Mucosa of gallbladder (tissue), 1 donor: ENCODE data around the gene SLC27A1. TPM values are rescaled to one million over a fixed set of nuclear protein-coding genes. Genes with fewer than 3 reads are reported as not detected.
"Not testable (repeated sequence)": the region's sequence is repeated elsewhere in the genome, so short reads cannot be mapped to it uniquely, and the experiment has no call there.

Experiments used
- DNase-seq: peaks from one replicate; pipeline ENCODE4 v3.0.0-alpha.2; 2020; ENCODE audit warnings: low spot score
- total RNA-seq: library from RNA; stranded (reverse); gene quantifications from one replicate; pipeline ENCODE4 v1.2.1, GENCODE V29; 2021
- donor health status: DM: no; HTN: no; CAD: no.

Gene SLC27A1
- total RNA-seq, 1 donor from 2014 or later: 37.1 TPM

DNA sequence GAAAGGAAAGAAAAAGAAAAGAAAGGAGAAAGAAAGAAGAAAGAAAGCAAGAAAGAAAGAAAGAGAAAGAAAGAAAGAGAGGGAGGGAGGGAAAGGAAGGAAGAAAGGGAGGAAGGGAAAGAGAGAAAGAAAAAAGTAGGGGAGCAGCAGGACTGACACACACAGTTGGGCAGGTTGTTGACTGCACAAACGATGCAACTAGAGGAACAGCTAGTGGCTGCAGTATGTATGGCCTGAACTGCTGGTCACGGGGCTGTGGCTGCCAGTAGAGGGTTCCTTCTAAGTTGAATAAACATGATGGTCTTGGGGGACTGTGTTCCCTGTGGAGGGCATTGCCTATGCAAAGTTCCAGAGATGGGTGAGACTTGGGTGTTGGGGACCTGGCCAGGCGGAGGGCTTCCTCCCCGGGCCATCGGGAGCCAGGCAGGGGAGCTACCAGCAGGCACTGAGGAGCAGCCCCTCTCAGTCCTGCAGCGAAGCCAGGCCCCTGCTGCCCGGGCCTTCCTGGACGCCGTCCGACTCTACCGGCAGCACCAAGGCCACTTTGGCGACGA lies 68.4 kb downstream of the SLC27A1 start:
- no peak for DNase-seq

DNA sequence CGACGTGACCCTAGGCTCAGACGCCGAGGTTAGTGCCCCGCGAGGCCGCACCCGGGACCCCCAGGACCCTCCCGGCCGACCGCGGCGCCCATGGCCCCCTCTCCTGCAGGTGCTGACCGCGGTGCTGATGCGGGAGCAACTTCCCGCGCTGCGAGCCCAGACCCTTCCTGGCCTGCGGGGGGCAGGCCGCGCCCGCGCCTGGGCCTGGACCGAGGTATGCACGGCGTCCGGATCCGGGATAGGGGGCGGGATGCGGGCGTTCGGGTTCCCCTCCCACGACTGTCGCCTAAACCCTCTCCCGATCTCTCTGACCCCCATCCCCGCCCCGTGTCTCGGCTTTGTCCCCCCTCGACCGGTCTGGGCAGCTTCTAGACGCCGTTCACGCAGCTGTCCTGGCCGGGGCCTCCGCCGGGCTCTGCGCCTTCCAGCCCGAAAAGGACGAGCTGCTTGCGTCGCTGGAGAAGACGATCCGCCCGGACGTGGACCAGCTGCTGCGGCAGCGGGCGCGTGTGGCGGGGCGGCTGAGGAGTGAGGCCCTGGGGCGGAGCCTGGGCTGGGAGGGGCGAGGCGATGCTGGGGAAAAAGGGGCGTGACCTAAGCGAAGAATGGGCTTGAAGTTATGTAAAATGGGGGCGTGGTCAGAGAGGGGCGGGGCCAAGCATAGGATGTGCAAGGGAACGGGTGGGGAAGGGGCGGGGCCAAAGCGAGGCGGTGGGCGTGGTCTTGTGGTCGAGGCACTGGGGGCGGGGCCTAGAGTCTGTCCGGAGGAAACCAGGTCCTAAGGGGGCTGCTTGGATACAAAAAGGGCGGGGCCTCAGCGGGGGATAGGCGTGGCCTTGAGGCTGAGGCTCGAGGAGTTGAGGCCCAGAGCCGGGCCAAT lies 69.2 kb downstream of the SLC27A1 start:
- DNase-seq: peak; percentile 95

DNA sequence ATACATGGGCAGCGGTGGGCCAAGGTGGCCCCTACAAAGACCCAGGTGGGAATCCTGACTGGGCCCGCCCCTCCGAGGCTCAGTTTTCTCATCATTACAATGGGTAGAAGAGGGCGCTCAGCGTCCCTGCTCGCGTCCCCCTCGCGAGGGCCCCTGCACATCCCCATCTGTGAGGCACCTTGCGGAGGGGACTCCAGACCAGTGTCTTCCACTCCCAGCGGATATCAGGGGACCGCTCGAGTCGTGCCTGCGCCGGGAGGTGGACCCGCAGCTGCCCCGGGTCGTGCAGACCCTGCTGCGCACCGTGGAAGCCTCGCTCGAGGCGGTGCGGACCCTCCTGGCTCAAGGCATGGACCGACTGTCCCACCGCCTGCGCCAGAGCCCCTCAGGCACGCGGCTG lies 69.8 kb downstream of the SLC27A1 start:
- DNase-seq: no peak

DNA sequence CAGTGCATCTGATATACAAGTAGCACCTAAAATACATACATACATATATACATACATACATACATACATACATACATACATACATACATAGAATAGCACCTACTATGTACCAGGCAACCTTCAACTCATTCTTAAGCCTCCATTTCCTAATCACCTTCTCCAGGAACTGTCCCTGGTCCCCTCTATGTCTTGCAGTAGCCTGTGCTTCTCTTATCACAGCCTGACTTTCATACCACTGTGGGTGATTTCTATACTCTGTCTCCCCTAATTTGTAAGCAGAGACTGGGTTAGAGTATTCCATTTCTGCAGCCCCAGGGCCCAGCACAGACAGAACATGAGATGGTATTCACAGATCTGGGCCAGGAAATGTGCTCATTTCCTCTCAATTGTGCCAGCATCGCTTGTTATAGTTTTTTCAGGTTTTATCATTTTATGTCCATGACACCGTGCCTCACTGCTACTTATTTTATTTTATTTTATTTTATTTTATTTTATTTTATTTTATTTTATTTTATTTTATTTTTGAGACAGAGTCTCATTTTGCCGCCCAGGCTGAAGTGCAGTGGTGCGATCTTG lies 70.9 kb downstream of the SLC27A1 start:
- DNase-seq: no peak

DNA sequence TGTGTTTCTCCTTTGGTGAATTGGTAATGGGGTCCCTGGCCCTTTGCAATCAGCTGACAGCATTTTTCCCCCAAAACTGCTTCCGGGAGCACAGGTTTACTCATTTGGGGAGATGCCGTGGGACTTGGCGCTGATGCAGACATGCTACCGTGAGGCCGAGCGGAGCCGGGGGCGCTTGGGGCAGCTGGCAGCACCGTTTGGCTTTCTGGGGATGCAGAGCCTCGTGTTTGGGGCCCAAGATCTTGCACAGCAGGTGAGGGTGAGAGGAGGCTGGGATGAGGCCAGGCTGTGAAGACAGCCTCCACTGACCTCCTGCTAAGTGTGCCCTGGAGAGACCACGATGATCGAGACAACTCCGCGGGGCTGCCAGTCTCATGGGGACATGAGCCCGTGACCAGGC lies 71.7 kb downstream of the SLC27A1 start:
- DNase-seq: no peak

DNA sequence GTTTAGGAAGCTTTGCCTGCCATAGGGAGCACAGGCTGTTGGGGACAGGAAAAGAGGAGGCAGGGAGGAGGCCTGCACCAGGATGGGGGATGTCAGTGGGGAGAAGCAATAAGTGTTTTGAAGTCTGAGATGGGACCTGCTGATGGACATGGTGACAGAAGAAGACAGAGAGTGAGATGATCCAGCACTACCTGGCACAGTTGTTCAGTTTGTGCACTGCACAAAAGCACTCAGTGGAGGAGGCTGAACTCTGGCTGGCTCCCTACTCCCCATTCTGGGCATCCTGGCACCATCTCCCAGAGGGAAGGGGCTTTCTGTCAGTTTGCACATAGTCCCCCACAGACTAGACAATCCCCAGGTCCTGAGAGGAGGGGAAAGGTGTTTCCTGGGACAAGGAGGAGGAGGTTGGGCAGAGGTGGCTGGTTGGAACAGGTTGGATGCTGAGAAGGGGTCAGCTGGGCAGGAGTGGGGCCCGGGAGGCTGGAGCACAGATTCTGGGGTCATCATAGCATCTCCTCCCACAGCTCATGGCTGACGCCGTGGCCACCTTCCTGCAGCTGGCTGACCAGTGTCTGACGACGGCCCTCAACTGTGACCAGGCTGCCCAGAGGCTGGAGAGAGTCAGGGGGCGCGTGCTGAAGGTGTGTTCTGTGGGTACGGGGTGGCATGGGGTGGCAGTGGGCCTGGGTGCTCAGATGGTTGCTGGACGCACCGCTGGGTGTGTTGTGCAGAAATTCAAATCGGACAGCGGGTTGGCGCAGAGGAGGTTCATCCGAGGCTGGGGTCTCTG lies 72.7 kb downstream of the SLC27A1 start:
- no peak for DNase-seq

DNA sequence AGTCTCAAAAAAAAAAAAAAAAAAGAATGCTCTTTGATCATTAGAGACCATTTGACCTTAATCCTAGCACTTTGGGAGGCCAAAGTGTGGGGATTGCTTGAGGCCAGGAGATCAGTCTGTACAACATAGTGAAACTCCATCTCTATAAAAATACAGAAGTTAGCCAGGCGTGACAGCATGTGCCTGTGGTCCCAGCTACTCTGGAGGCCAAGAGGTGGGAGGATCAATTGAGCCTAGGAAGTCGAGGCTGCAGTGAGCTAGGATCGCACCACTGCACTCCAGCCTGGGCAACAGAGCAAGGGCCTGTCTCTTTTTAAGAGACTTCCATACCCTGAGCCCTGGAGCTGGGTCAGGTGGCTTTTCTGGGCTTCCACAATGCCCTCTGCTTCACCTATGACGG lies 73.7 kb downstream of the SLC27A1 start:
- DNase-seq: no peak

DNA sequence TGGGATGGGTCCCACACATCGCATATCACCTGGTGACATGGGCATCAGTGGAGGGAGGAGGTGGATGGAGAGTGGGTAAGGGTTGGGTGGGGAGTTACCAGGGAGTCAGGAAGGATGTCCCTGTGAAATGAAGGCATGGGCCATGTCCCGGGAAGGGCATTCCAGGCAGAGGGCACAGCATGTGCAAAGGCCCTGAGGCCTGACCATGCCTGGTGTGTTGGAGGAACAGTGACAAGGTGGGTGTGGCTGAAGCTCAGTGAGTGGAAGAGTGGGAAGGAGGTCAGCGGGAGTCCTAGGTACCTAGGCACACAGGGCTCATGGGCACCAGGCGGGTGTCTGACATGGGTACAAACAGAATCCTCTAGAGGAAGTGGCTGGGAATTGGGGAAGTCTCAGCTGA lies 74.1 kb downstream of the SLC27A1 start:
- no peak for DNase-seq

DNA sequence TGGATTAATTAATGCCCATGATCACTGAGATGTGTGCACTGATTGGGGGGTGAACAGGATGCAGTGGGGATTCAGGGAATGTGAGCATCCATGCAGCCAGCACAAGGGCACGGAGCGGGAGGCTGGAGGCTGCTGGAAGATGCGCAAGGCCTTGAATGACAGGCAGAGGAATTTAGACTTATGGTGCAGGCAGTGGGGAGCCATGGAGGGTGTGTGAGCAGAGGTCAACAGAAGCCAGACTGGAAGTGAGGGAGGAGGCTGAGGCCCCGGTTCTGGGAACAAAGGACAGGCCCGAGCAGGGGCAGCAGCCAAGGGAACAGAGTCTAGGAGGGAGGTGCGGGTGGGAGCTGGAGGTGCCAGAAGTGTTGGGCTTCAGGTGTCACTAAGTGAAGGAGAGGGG lies 77.8 kb downstream of the SLC27A1 start:
- DNase-seq: no peak

DNA sequence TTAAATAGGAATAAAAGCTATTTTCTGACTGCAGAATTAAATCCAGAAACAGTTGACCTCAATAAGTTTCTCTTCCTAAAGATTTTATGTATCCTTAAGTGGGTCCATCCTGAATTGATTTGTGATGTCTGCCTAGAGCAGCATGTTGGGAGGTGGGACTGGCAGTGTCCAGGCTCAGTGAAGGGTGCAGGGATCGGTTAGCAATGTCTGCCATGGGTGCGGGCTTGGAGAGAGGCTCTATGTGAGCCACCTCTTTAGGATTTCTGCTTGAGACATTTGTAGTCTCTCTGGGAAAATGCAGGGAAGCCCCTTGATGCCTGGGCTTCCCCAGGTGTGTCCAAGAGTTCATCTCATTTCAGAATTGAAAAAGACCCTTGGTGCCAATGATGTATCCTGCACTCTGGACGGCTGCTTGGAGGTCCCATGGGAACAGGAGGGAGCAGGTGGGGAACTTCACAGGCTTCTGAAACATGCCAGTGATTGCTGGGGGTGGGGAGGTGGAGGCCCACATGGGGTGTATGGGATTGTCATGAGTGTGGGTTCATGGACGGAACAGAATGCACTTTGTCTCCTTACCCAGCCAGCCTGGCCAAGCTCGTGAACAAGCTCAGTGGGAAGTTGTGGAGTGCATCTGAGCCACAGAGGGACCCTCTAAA lies 78.9 kb downstream of the SLC27A1 start:
- no peak for DNase-seq

DNA sequence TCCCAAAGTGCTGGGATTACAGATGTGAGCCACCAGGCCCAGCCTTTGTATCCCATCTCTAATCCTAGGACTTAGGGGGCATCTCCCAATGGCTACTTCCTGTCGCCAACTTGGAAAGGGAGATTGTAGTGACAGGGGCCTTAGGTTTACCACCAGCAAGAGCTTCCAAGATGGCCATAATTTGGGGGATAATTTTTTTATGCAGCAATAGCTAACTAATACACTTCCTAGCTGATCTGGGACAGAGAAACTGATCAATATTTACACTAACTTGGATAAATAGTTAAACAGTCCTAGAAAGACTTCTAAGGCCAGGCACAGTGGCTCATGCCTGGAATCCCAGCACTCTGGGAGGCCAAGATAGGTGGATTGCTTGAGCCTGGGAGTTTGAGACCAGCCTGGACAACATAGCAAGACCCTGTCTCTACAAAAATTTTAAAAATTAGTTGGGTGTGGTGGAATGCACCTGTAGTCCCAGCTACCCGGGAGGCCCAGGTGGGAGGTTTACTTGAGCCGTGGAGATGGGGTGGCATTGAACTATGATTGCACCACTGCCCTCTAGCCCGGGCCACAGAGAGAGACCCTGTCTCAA lies 79.8 kb downstream of the SLC27A1 start:
- no peak for DNase-seq

DNA sequence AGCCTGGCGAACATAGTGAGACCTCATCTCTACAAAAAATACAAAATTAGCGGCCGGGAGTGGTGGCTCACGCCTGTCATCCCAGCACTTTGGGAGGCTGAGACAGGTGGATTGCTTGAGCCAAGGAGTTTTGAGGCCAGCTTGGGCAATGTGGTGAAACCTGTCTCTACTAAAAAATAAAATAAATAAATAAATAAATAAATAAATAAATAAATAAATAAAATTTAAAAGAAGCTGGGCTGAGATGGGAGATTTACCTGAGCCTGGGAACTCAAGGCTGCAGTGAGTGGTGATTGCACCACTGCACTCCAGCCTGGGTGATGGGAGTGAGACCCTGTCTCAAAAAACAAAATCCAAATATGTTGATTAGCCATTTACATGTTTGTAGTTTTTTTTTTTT lies 82.4 kb downstream of the SLC27A1 start:
- DNase-seq: not testable (repeated sequence)

DNA sequence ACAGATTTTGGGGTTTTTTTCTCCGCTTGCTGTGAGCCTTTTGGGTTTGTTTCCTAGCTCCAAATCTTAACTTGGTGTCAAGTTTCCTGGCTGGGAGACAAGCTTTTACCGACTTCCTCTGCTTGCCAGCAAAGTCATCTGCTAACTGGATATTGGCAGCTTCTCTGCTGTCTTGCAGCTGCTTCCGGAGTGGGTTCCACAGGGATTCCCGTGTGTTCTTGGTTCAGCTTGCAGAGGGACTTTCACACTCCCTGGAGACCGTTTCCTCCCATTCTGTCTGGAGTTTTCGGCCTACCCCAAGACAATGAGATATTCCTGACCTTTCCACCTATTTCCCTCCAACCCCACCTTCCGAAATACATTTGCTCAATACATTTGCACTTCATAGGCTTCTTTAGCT lies 82.9 kb downstream of the SLC27A1 start:
- peak; percentile 67 for DNase-seq

DNA sequence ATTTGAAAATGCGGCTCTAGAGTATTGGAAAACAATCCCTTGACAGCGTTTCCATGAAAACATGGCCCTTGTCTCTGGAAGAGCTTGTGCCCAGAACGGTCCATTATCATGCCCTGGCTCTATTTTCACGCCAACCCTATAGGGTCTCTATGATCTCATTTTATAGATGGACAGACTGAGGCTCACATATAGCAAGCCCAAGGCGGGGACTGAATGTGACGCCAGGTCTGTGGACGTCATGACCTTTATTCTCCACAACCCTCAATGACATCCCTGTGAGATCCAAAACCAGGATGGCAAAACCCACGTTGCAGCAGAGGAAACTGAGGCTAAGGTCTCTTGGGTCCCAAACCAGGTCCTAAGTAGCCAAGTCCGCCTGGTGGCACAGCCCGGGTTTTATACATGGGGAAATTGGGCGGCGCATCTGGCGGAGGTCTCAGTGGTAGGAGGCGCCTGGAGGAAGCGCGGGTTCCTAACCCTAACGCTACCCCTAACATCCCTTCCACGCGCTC lies 84.7 kb downstream of the SLC27A1 start:
- no peak for DNase-seq

DNA sequence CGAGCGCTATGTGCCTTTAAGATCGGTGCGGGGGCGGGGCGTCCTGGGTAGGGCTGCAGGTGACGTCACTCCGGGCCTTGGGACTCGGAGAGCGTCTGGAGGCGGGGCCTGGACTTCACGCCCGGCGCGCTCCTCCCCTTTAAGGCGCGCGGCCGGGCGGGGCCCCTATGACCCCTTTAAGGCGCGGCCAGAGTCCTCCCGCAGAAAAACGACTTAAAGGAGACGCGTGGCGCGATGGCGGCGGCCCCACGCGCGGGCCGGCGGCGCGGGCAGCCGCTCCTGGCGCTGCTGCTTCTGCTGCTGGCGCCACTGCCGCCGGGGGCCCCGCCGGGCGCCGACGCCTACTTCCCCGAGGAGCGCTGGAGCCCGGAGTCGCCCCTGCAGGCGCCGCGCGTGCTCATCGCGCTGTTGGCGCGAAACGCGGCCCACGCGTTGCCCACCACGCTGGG lies 85.2 kb downstream of the SLC27A1 start, which contains the start of gene COLGALT1:
COLGALT1 (plus strand) TSS at position 170 of the 449 bp plus-strand sequence; CDS start at position 235, 65 bp downstream.
- peak; percentile 98 for DNase-seq

Other genes with a start within 250 kb of the SLC27A1 start
- 47.8 TPM for gene OCEL1, start 244.3 kb upstream of the SLC27A1 start, total RNA-seq
- 46.3 TPM for gene NR2F6, start 224.6 kb upstream of the SLC27A1 start, total RNA-seq
- 4.3 TPM for gene USHBP1, start 205.8 kb upstream of the SLC27A1 start, total RNA-seq
- 70.5 TPM for gene BABAM1, start 203.1 kb upstream of the SLC27A1 start, total RNA-seq
- 0.83 TPM for gene ANKLE1, start 188.6 kb upstream of the SLC27A1 start, total RNA-seq
- gene ABHD8, start 167.1 kb upstream of the SLC27A1 start, total RNA-seq: 20.1 TPM
- gene MRPL34, start 164.7 kb upstream of the SLC27A1 start, total RNA-seq: 102 TPM
- 37.9 TPM for gene DDA1, start 161.0 kb upstream of the SLC27A1 start, total RNA-seq
- 33.2 TPM for gene ANO8, start 135.7 kb upstream of the SLC27A1 start, total RNA-seq
- 24.7 TPM for gene GTPBP3, start 133.0 kb upstream of the SLC27A1 start, total RNA-seq
- 166 TPM for gene PLVAP, start 93.2 kb upstream of the SLC27A1 start, total RNA-seq
- 1.0 TPM for gene CCDC194, start 76.3 kb upstream of the SLC27A1 start, total RNA-seq
- 90.6 TPM for gene BST2, start 64.9 kb upstream of the SLC27A1 start, total RNA-seq
- gene MVB12A, start 50.5 kb upstream of the SLC27A1 start, total RNA-seq: 61.2 TPM
- gene TMEM221, start 21.9 kb upstream of the SLC27A1 start, total RNA-seq: 0.37 TPM
- gene NXNL1, start 9.6 kb upstream of the SLC27A1 start, total RNA-seq: not detected
- 93.0 TPM for gene PGLS, start 41.1 kb downstream of the SLC27A1 start, total RNA-seq
- 71.1 TPM for gene COLGALT1, start 85.1 kb downstream of the SLC27A1 start, total RNA-seq
- 0.78 TPM for gene UNC13A, start 217.8 kb downstream of the SLC27A1 start, total RNA-seq
- gene MAP1S, start 249.0 kb downstream of the SLC27A1 start, total RNA-seq: 92.3 TPM